Ovary (tissue), 3 donors: ENCODE measurements around the gene CCDC73.
"Not testable (repeated sequence)": the region's sequence is repeated elsewhere in the genome, so short reads cannot be mapped to it uniquely, and the experiment has no call there.

Source experiments
- CTCF ChIP-seq, 3 donors: fragments of 450-650 bp in 2 of 3; fragments of 200-600 bp in 1 of 3; IDR thresholded peaks; one replicate each; pipeline versions ENCODE4 v1.5.1 to v1.8.0; 2016 to 2022; ENCODE audit warnings: antibody characterized with exemption in 3 of 3, mild to moderate bottlenecking in 1 of 3
- POLR2A ChIP-seq: fragments of 450-650 bp; IDR thresholded peaks from one replicate; pipeline ENCODE4 v1.6.1; 2017; ENCODE audit warnings: antibody characterized with exemption, mild to moderate bottlenecking, moderate library complexity
- donor health status: DM: no; HTN: no; CAD: no.

- TF ChIP-seq CTCF (IDR thresholded peaks at IDR 0.05); POLR2A: not testable (repeated sequence)
Measured at GRCh38 chr11:32708978-32709377, 85.5 kb downstream of the CCDC73 start.
